H7 (cell line): ENCODE data around the gene WDR76. TPM values are rescaled to one million over a fixed set of nuclear protein-coding genes. Genes with fewer than 3 reads are reported as not detected.
"Not testable (repeated sequence)": the region's sequence is repeated elsewhere in the genome, so short reads cannot be mapped to it uniquely, and the experiment has no call there.

Experiments
- DNase-seq: peaks from one replicate; pipeline ENCODE4 v3.0.0; 2012
- H3K27me3 ChIP-seq: 2 replicates; pipeline ENCODE4 v1.6.0; 2011; ENCODE audit warnings: mild to moderate bottlenecking, low read length; ENCODE audit not compliant: control insufficient read depth, insufficient read depth
- H3K36me3 ChIP-seq: replicated peaks from 2 replicates; pipeline ENCODE4 v1.5.1; 2011; ENCODE audit warnings: low read length; ENCODE audit not compliant: control insufficient read depth, insufficient read depth
- H3K4me3 ChIP-seq: 2 replicates; pipeline ENCODE4 v1.5.1; 2011; ENCODE audit warnings: low read depth, mild to moderate bottlenecking, control low read depth, low read length, moderate library complexity; ENCODE audit not compliant: insufficient read depth
- total RNA-seq: library from RNA; depleted of rRNA; stranded (reverse); fragments of >200 nt; shearing (Covaris generic); gene quantifications from 2 replicates; pipeline ENCODE4 v1.2.3, GENCODE V29; 2014

Gene WDR76
- total RNA-seq, 1 experiment from 2014 or later, result 21.3 TPM

DNA sequence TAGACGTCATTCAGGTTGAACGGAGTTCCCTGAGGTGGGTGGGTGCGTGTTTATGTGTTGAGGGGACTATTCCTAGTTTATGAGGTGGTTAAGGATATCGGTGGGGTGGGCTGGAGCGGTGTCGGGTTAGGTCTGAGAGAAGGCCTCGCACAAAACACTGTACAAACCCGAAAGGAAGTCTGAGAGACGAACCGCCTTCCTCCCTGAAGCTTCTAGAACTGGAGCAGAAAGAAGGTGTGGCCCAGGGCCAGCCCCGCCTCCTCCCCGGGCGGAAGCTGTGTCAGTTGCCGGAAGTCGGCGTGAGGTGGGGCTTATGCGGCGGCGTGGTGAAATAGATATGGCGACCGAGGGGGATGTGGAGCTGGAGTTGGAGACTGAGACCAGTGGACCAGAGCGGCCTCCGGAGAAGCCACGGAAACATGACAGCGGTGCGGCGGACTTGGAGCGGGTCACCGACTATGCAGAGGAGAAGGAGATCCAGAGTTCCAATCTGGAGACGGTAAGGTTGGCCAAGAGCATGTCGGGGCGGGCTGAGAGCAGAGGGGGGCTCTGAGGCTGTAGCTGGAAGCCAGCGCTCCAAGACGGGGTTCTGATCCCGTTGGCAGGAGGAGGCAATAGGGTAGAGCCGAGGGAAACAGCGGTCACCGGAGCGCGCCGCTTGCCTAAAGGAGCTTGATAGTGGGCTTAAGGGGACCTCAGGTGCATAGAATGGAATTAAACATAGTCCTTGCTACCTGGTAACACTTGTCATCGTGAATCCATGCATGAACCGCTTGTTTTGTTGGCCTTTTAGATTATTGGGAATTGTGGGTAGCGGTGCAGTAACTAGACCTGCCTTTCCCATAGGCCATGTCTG lies 26.3 kb upstream of the WDR76 start, which contains the start of gene HYPK:
HYPK (plus strand) TSS at position 314 of the 856 bp plus-strand sequence; CDS start at position 338, 24 bp downstream.
- peak within 1 kb of the TSS; percentile 72 for H3K4me3 ChIP-seq
- H3K27me3 ChIP-seq, result no peaks in the 10 kb centered on the region
- peak; percentile 92 for DNase-seq
- peaks cover 13% of the 10 kb centered on the region for H3K36me3 ChIP-seq

DNA sequence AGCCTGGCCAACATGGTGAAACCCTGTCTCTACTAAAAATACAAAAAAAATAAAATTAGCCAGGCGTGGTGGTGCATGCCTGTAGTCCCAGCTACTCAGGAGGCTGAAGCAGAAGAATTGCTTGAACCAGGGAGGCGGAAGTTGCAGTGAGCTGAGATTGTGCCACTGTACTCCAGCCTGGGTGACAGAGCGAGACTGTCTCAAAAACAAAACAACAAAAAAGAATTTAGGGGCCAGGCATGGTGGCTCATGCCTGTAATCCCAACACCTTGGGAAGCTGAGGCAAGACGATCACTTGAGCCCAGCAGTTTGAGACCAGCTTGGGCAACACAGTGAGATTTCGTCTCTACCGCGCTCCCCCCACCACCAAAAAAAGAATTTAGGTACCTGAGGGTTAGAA lies 24.1 kb upstream of the WDR76 start:
- not testable (repeated sequence) for DNase-seq, H3K4me3 ChIP-seq, H3K27me3 ChIP-seq
- H3K36me3 ChIP-seq, result peaks cover 16% of the 10 kb centered on the region

GRCh38 chr15:43808435-43808950 lies 18.3 kb upstream of the WDR76 start:
- peaks cover 43% of the 10 kb centered on the region for H3K36me3 ChIP-seq

GRCh38 chr15:43808960-43809678 lies 17.7 kb upstream of the WDR76 start:
- DNase-seq, result no peak
- Histone ChIP-seq H3K27me3 (no peaks in the 10 kb centered on the region), H3K36me3 (peaks cover 45% of the 10 kb centered on the region), H3K4me3 (no peak overlapping the region)

More at GRCh38 chr15:43808435-43808950, 18.3 kb upstream of the WDR76 start:
- Histone ChIP-seq H3K4me3 (no peak overlapping the region), H3K27me3 (no peaks in the 10 kb centered on the region)
- DNase-seq, result no peak

DNA sequence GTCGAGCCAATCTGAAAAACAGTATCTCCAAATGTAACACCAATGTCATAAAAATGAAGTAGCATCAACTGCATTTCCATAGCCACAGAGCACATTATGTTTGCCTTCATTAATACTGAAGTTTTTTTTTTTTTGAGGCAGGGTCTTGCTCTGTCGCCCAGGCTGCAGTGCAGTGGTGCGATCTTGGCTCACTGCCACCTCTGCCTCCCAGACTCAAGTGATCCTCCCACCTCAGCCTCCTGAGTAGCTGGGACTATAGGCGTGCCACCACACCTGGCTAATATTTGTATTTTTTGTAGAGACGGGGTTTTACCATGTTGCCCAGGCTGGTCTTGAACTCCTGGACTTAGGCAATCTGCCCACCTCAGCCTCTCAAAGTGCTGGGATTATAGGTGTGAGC lies 11.7 kb upstream of the WDR76 start:
- peaks cover 32% of the 10 kb centered on the region for H3K36me3 ChIP-seq
- DNase-seq, result not testable (repeated sequence)

GRCh38 chr15:43821505-43821904 lies 5.3 kb upstream of the WDR76 start:
- H3K4me3 ChIP-seq, result no peak overlapping the region
- H3K27me3 ChIP-seq, result no peaks in the 10 kb centered on the region
- DNase-seq, result no peak
- peaks cover 7% of the 10 kb centered on the region for H3K36me3 ChIP-seq

More for the DNA sequence above, 11.7 kb upstream of the WDR76 start:
- not testable (repeated sequence) for H3K4me3 ChIP-seq, H3K27me3 ChIP-seq

GRCh38 chr15:43824302-43825246 lies 2.2 kb upstream of the WDR76 start, which contains the start of gene MFAP1:
MFAP1 (minus strand) TSS chr15:43824690; CDS start chr15:43824569, 121 bp downstream.
- DNase-seq, result peak; percentile 85
- Histone ChIP-seq H3K4me3 (peak within 1 kb of the TSS; percentile 86), H3K27me3 (no peaks in the 10 kb centered on the region), H3K36me3 (no peaks in the 10 kb centered on the region)

- not testable (repeated sequence) for H3K27me3 ChIP-seq, H3K4me3 ChIP-seq, DNase-seq, H3K36me3 ChIP-seq
These were observed 1.5 kb upstream of the WDR76 start for GRCh38 chr15:43825305-43825704.

- no peak for DNase-seq
- H3K4me3 ChIP-seq, result no peak overlapping the region
- H3K36me3 ChIP-seq, result no peaks in the 10 kb centered on the region; the same call in 1 of the 2 replicates
- H3K27me3 ChIP-seq, result no peaks in the 10 kb centered on the region
These were observed 734 bp upstream of the WDR76 start for GRCh38 chr15:43826029-43826507.

DNA sequence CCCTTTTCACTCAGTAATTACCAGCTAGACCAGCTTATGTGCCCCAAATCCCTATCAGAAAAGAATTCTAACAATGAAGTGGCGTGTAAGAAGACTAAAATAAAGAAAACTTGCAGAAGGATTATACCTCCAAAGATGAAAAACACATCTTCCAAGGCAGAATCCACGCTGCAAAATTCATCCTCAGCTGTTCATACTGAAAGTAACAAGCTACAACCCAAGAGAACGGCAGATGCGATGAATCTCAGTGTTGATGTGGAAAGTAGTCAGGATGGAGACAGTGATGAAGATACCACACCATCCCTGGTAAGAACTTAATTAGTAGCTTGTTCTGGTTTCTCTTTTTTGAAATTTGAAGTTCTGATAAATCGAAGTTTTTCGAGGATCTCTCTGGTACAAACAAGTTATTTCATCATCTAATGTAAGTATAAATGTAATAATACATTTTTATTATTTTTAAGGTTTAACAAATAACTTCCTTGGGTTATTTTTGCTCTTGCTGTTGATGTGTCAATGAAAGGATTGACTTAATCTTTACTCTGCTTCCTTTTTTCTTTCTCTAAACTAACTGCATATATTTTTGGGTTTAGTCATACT lies 1.4 kb downstream of the WDR76 start:
- no peaks in the 10 kb centered on the region; the same call in 1 of the 2 replicates for H3K36me3 ChIP-seq
- H3K4me3 ChIP-seq, result no peak overlapping the region
- DNase-seq, result no peak
- H3K27me3 ChIP-seq, result no peaks in the 10 kb centered on the region

GRCh38 chr15:43829951-43830540 lies 3.2 kb downstream of the WDR76 start:
- not testable (repeated sequence) for H3K27me3 ChIP-seq, H3K4me3 ChIP-seq, H3K36me3 ChIP-seq, DNase-seq

- not testable (repeated sequence) for H3K4me3 ChIP-seq, H3K27me3 ChIP-seq, H3K36me3 ChIP-seq, DNase-seq
These were observed 4.0 kb downstream of the WDR76 start for GRCh38 chr15:43830691-43831275.

DNA sequence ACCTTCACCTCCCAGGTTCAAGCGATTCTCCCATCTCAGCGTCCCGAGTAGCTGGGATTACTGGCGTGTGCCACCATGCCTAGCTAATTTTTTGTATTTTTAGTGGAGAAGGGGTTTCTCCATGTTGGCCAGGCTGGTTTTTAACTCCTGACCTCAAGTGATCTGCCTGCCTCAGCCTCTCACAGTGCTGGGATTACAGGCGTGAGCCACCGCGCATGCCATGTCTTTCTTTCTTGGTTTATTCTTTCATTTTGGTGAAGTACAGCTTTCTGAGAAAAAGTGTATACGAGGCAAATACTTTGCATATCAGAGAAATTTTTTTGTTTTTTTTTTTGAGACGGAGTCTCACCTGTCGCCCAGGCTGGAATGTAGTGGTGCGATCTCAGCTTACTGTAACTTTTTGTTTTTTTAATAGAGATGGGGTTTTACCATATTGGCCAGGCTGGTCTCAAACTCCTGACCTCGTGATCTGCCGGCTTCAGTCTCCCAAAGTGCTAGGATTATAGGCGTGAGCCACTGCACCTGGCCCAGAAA lies 4.8 kb downstream of the WDR76 start:
- H3K36me3 ChIP-seq, H3K4me3 ChIP-seq, DNase-seq, H3K27me3 ChIP-seq: not testable (repeated sequence)
